Fibroblast of lung (primary cell): ENCODE data around the gene CLPTM1. TPM values are rescaled to one million over a fixed set of nuclear protein-coding genes. Genes with fewer than 3 reads are reported as not detected.

Source experiments
- DNase-seq, 2 donors: peaks; one replicate each; pipeline versions ENCODE4 v3.0.0 to v3.0.0-alpha.2; 2010; ENCODE audit warnings: low read depth in 2 of 2
- H2AFZ ChIP-seq: 2 replicates; pipeline ENCODE4 v1.5.1; 2012; ENCODE audit warnings: low read length, control low read depth, inconsistent platforms
- H3K27ac ChIP-seq: 2 replicates; pipeline ENCODE4 v1.5.1; 2011; ENCODE audit warnings: low read length, control low read depth; ENCODE audit not compliant: insufficient read depth
- H3K27me3 ChIP-seq: 2 replicates; pipeline ENCODE4 v1.5.1; 2011; ENCODE audit warnings: mild to moderate bottlenecking, low read length; ENCODE audit not compliant: control insufficient read depth, insufficient read depth
- H3K36me3 ChIP-seq: 2 replicates; pipeline ENCODE4 v1.5.1; 2011; ENCODE audit warnings: low read length; ENCODE audit not compliant: control insufficient read depth, insufficient read depth
- H3K4me1 ChIP-seq: 2 replicates; pipeline ENCODE4 v1.5.1; 2011; ENCODE audit warnings: low read length; ENCODE audit not compliant: control insufficient read depth, insufficient read depth; ENCODE audit errors: extremely low read depth
- H3K4me2 ChIP-seq: 2 replicates; pipeline ENCODE4 v1.5.1; 2011; ENCODE audit warnings: low read length, control low read depth; ENCODE audit not compliant: insufficient read depth; ENCODE audit errors: extremely low read depth
- H3K4me3 ChIP-seq, 4 experiments: fragments of 200-600 bp in 1 of 4; sonication (generic) in 1 of 4; replicated peaks in 1 of 4; 2 replicates each; pipeline ENCODE4 v1.5.1; 2011 to 2016; ENCODE audit warnings: low read length in 4 of 4, low read depth in 3 of 4, mild to moderate bottlenecking in 3 of 4, control low read depth in 2 of 4, inconsistent platforms in 1 of 4, mixed read lengths in 1 of 4; ENCODE audit not compliant: insufficient read depth in 1 of 4; ENCODE audit errors: control extremely low read depth in 1 of 4
- H3K79me2 ChIP-seq: 2 replicates; pipeline ENCODE4 v1.5.1; 2012; ENCODE audit warnings: mild to moderate bottlenecking, low read length, inconsistent platforms; ENCODE audit not compliant: control insufficient read depth, insufficient read depth
- H3K9ac ChIP-seq: 2 replicates; pipeline ENCODE4 v1.5.1; 2011; ENCODE audit warnings: mild to moderate bottlenecking, low read length, control low read depth; ENCODE audit not compliant: insufficient read depth
- H3K9me3 ChIP-seq: 2 replicates; pipeline ENCODE4 v1.5.1; 2012; ENCODE audit warnings: low read depth, low read length; ENCODE audit not compliant: control insufficient read depth, insufficient read depth
- H4K20me1 ChIP-seq: 2 replicates; pipeline ENCODE4 v1.5.1; 2011; ENCODE audit warnings: low read length; ENCODE audit not compliant: control insufficient read depth, insufficient read depth; ENCODE audit errors: extremely low read depth
- CTCF ChIP-seq, 2 donors: IDR thresholded peaks in 1 of 2; conservative IDR thresholded peaks in 1 of 2; 1 replicate in 1 of 2; 2 replicates in 1 of 2; pipeline ENCODE4 v1.5.1; 2011 to 2012; ENCODE audit warnings: low read length in 2 of 2, control low read depth in 1 of 2, inconsistent platforms in 1 of 2, low read depth in 1 of 2, mild to moderate bottlenecking in 1 of 2
- EZH2 ChIP-seq: IDR thresholded peaks from 2 replicates; pipeline ENCODE4 v1.5.1; 2012; ENCODE audit warnings: low read length, control low read depth, mild to moderate bottlenecking; ENCODE audit errors: missing control alignments
- polyA plus RNA-seq, 2 donors: library from polyadenylated mRNA; depleted of rRNA in 1 of 2; stranded (reverse) in 1 of 2; unstranded in 1 of 2; fragments of >200 nt; gene quantifications; 2 replicates each; pipeline ENCODE4 v1.2.1, GENCODE V29; 2011 to 2012; ENCODE audit warnings: missing spikeins in 1 of 2
- total RNA-seq: library from RNA; depleted of rRNA; stranded (reverse); fragments of >200 nt; gene quantifications from 2 replicates; pipeline ENCODE4 v1.2.1, GENCODE V29; 2014

CLPTM1 gene
- total and polyA plus RNA-seq, 2 donors (not counting 1 experiment from before 2014, with no cell fraction given) = 46.7 to 54.4 TPM

GRCh38 chr19:44949550-44949949, 5.6 kb upstream of the CLPTM1 start:
- no peaks in the 10 kb centered on the region for H3K36me3 ChIP-seq
- H3K27ac ChIP-seq = no peak overlapping the region
- no peak for DNase-seq
- H3K9me3 ChIP-seq = no peaks in the 10 kb centered on the region
- H3K4me1 ChIP-seq = peaks cover 3% of the 10 kb centered on the region
- no peak overlapping the region for H2AFZ ChIP-seq
- H3K4me3 ChIP-seq = no peak overlapping the region
- peaks cover 3% of the 10 kb centered on the region for H3K79me2 ChIP-seq
- H3K4me2 ChIP-seq = no peak overlapping the region
- no peaks in the 10 kb centered on the region for H3K27me3 ChIP-seq
- H4K20me1 ChIP-seq = no peaks in the 10 kb centered on the region
- no peak overlapping the region for H3K9ac ChIP-seq
- TF ChIP-seq EZH2 = no peak
- TF ChIP-seq CTCF (conservative IDR thresholded peaks at IDR 0.05 in 1 of 2, IDR thresholded peaks at IDR 0.05 in 1 of 2; ENCODE audit: low read depth in 1 of 2, low read length in 2 of 2) = no peak

GRCh38 chr19:44951179-44952159, 3.7 kb upstream of the CLPTM1 start:
- Histone ChIP-seq H3K27ac (no peak overlapping the region), H3K9me3 (no peaks in the 10 kb centered on the region), H3K9ac (no peak overlapping the region), H3K4me1 (peaks cover 7% of the 10 kb centered on the region), H3K4me2 (no peak overlapping the region), H3K36me3 (no peaks in the 10 kb centered on the region), H3K27me3 (no peaks in the 10 kb centered on the region), H3K79me2 (peaks cover 15% of the 10 kb centered on the region), H3K4me3 (no peak overlapping the region), H2AFZ (no peak overlapping the region), H4K20me1 (no peaks in the 10 kb centered on the region)
- peak; percentile 67 to 89 for DNase-seq
- TF ChIP-seq EZH2 (no peak), CTCF (conservative IDR thresholded peaks at IDR 0.05 in 1 of 2, IDR thresholded peaks at IDR 0.05 in 1 of 2; ENCODE audit: low read depth in 1 of 2, low read length in 2 of 2) (peak; percentile 82 to 95)

GRCh38 chr19:44954278-44954648, 917 bp upstream of the CLPTM1 start:
- Histone ChIP-seq H3K27ac (peak overlapping the region; percentile 94), H3K9me3 (no peaks in the 10 kb centered on the region), H3K4me3 (peak overlapping the region; percentile 81 to 97 (median 89)), H3K4me1 (peaks cover 7% of the 10 kb centered on the region), H3K27me3 (no peaks in the 10 kb centered on the region), H2AFZ (peak overlapping the region; percentile 100), H3K79me2 (peaks cover 41% of the 10 kb centered on the region), H4K20me1 (no peaks in the 10 kb centered on the region), H3K36me3 (no peaks in the 10 kb centered on the region), H3K4me2 (peak overlapping the region; percentile 83), H3K9ac (peak overlapping the region; percentile 92)
- DNase-seq = no peak
- TF ChIP-seq EZH2 (no peak), CTCF (conservative IDR thresholded peaks at IDR 0.05 in 1 of 2, IDR thresholded peaks at IDR 0.05 in 1 of 2; ENCODE audit: low read depth in 1 of 2, low read length in 2 of 2) (no peak)
